DND-41 (cell line): ENCODE data around the gene RXRB.

Experiments
- EZH2 ChIP-seq: IDR thresholded peaks from 3 replicates; pipeline ENCODE4 v1.6.1; 2012; ENCODE audit warnings: borderline replicate concordance, low read depth, mild to moderate bottlenecking, moderate library complexity, low read length, inconsistent platforms; ENCODE audit not compliant: severe bottlenecking
- TF ChIP-seq, protein P1 (sequence below): IDR thresholded peaks from 2 replicates; pipeline ENCODE4 v1.5.1; 2012; ENCODE audit warnings: borderline replicate concordance, low read length, moderate library complexity, mild to moderate bottlenecking; ENCODE audit not compliant: poor library complexity, severe bottlenecking; ENCODE audit errors: extremely low read depth

DNA sequence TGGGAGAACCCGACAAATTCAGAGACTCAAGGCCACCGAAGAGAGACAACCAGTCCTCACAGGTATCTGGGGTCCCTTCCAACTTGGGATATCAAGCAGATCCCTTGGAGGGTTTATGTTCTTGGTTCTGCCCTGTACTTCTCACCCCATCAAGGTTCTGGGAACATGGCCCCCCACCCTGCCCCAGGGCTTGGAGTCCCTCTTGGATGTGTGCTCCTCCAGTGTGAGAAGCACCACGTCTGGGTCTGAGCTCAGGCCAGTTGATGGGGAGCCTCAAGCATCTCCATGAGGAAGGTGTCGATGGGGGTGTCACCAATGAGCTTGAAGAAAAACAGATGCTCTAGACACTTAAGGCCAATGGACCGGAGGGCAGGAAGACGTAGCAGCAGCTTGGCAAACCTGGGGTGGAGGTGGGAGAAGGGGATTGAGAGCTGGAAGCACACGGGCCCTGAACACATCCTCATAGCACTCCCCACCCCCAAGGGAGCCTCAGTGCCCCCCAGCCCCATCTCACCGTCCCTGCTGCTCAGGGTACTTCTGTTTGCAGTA, 6.0 kb downstream of the RXRB start:
- TF ChIP-seq, protein P1, sequence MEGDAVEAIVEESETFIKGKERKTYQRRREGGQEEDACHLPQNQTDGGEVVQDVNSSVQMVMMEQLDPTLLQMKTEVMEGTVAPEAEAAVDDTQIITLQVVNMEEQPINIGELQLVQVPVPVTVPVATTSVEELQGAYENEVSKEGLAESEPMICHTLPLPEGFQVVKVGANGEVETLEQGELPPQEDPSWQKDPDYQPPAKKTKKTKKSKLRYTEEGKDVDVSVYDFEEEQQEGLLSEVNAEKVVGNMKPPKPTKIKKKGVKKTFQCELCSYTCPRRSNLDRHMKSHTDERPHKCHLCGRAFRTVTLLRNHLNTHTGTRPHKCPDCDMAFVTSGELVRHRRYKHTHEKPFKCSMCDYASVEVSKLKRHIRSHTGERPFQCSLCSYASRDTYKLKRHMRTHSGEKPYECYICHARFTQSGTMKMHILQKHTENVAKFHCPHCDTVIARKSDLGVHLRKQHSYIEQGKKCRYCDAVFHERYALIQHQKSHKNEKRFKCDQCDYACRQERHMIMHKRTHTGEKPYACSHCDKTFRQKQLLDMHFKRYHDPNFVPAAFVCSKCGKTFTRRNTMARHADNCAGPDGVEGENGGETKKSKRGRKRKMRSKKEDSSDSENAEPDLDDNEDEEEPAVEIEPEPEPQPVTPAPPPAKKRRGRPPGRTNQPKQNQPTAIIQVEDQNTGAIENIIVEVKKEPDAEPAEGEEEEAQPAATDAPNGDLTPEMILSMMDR, result no peak
- no peak for TF ChIP-seq EZH2
